GM18508 (cell line): ENCODE data around the gene RBPJ.
"Not testable (repeated sequence)": the region's sequence is repeated elsewhere in the genome, so short reads cannot be mapped to it uniquely, and the experiment has no call there.

Experiments
- ATAC-seq: cut with Tn5 transposase; IDR thresholded peaks from one replicate; pipeline ENCODE4 v1.9.1; 2021; ENCODE audit warnings: moderate number of reproducible peaks; ENCODE audit not compliant: insufficient read depth, unreplicated experiment

The RBPJ gene

DNA sequence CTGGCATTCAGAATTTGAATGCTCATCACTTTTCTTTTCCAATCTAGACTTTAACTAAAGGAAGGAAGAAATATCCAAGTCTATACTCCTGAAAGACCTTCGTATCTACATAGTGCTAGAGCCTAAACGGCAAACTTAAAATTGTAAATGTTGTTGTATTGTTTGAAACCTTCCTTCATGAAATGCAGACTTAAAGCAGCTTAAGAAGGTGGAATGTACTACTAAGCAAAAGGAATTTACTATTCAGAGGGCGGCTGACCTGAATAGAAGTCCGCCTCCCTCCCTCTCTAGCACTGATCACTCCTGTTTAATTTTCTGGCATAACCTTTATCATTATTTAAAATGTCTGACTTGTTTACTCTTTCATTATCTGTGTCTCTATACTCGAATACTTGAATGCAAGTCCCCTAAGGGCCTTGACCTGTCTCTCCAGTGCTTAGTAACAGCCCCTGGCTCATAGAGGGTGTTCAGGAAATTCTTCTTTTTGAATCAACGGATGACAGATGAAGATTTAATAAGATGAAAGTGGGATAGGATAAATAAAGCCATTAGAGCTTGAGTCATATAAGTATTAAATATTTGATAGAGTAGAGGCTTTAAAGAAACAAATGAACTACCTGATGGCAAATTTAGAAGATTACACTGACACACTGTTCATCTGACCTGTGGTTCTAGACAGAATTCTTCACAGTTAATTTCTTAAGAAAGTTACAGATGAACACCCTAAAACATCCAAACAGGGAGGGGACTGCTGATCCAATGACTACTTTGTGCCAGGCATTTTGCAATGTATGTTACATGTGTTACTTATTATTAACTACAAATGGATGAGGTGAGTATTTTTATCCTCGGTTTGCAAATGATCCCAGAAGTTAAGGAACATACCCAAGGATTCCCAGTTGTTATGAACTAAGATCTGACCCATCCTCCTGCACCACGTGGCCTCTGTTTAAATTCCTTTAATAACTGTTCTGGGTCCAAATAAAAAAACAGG is 20.2 kb upstream of the RBPJ start:
- ATAC-seq, result no peak

DNA sequence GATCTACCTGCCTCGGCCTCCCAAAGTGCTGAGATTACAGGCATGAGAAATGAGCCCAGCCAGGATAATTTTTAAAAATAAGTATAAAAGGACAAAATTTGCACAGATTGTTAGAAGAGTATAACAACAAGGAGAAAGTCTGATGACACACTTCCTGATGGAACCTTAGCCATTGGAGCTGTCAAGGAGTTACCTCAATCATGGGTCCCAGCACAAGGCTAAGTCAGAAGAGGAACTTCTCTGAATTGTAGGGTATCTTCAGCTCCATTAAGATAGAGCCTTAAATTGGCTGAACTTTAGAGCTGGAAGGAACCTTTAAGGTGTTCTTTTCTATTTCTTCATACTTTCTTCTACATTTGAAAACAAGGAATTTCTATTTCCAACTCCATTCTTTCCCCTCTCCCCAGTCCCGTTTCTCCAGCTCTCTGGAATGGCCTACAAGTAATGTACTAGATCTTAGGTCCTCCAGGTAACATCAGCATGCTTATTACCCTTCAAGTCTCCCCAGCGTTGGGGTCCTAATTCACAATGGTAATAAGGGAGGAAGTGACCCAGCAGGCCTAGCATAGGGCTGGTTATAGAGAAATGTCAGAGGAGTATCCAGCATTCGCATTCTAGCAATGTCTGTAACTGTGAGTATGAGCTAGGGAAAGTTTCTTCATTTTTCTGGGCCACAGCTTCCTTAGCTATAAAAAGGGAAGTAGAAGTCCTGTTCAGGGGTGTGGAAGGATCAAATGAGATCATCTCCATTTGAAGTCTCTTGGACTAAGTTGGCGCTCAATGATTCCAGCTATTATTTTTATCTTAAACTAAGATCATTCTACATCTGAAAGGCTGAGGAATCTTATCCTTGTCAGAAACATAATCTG is 18.5 kb upstream of the RBPJ start:
- ATAC-seq, result no peak

GRCh38 chr4:26303008-26303407 is 17.8 kb upstream of the RBPJ start:
- no peak for ATAC-seq

GRCh38 chr4:26307037-26307800 is 13.6 kb upstream of the RBPJ start:
- ATAC-seq, result no peak

- ATAC-seq, result no peak
Measured at GRCh38 chr4:26308568-26308967, 12.2 kb upstream of the RBPJ start.

DNA sequence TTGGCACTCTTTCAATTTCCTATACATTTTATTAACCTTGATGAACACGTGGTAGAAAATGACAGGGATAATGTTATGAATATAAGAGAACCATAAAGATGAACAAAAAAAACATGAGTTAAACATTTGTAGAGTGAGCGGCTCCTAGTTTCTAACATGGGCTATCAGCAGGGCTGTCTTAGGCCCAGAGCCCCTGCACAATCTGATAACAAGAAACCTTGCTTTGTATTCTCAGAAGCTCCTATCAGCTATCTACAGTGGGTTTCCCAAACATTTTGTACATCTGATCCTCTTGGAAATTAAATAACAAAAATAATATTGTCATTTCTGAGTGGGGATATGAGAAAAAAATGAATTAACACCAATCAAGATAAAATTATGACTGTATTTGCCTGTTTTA is 10.6 kb upstream of the RBPJ start:
- no peak for ATAC-seq

DNA sequence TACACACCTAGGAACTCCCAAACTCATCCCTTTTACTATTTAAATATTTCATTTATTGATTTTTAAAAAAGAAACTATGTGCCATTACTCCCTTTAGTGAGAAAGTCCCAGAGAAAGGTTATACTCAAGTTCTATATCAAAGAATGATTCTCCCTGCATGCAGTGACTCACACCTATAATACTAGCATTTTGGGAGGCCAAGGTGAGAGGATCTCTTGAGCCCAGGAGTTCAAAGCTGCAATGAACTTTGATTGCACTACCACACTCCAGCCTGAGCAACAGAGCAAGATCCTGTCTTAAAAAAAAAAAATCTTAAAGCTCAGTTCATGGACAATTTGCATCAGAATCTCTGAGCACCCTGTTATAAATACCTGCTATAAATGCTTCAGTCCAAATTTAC is 9.2 kb upstream of the RBPJ start:
- ATAC-seq, result no peak

GRCh38 chr4:26315316-26315932 is 5.4 kb upstream of the RBPJ start:
- ATAC-seq, result not testable (repeated sequence)

DNA sequence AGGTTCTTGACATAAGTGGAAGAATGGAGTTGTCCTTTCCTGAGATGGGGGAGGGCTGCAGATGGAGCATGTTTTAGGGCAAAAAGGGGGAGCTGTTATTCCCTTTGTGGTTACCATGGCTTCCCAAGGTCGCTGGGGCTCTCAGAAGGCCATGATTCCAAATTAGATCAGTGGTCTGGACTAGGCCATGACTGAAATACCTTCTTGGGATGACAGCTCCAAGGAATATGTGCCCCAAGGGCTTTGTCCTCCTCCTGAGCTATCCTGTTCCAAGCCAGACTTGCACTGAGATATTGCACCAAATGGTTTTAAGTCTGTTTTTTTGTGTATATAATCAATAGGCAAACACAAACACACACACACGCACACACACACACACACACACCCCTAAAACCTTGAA is 3.0 kb upstream of the RBPJ start:
- ATAC-seq, result no peak

DNA sequence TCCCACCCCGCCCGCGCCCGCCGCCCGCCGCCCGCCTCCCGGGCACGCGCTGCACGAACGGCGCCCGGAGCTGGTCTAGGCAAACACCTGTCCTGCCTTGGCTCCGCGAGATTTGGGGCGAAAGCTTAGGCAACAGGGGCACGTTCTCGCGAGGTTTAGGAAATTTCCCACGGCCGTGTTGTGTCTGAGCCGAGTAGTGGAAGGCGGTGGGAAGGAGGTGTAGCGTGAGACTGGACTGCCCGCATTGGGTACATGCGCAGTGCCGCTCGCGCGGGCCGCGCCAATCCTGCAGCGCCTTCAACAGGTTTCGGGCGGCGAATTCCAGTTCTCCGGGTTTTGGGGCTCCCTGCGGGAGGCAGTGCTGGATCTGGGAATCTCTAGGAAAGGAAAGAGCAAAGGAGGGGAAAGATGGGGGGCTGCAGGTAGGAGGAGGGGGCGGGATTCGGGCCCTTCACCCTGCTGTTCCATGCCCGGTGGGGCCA is 1.3 kb upstream of the RBPJ start:
- ATAC-seq, result peak; percentile 47

DNA sequence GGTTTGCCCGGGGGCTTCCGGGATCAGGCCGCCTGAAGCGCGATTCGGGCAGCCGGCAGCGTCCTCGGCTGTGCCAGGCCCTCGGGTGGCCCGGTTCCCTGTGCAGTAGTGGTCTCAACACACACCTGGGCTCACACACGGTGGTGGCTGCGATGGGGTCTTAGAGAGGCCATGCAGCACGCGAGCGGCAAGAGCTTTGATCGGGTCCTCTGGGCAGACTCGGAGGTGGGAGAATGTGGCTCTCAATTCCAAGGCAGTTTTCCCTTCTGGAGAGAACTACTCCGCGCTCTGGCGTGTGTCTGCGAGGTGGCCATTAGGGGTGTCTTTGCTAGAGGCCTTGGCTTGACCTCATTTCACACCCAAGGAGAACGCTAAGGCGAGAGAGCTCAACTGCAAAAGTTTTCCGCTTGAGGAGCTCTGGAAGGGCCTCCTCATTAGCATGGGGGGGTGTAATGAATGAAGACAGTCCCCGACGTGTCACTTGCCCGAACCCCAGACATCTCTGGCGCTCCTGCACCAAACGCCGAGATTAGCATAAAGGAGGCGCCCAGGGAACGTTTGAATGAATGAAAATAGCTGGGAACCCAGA is 771 bp upstream of the RBPJ start:
- no peak for ATAC-seq

- no peak for ATAC-seq
Measured at GRCh38 chr4:26321373-26322221, 783 bp downstream of the RBPJ start.

DNA sequence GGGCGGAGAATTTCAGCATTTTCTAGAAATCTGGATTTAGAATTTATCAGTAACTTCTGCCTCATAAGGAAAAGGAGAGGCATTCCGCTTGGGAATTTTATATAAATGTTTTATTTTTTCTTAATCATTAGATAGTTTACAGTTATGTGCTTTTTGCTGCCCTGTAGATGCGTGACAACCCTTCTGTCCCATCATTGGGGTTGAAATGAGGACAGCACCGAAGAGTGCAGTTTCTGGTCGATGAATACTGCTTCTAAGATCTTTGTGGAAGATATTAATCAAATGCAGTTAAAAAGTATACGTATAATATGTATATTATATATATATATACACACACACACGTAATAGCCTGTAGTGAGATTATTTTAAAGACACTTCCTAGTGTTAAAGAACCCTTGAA is 1.5 kb downstream of the RBPJ start:
- no peak for ATAC-seq

GRCh38 chr4:26323821-26324220 is 3.0 kb downstream of the RBPJ start:
- no peak for ATAC-seq

GRCh38 chr4:26325191-26325590 is 4.4 kb downstream of the RBPJ start:
- no peak for ATAC-seq

DNA sequence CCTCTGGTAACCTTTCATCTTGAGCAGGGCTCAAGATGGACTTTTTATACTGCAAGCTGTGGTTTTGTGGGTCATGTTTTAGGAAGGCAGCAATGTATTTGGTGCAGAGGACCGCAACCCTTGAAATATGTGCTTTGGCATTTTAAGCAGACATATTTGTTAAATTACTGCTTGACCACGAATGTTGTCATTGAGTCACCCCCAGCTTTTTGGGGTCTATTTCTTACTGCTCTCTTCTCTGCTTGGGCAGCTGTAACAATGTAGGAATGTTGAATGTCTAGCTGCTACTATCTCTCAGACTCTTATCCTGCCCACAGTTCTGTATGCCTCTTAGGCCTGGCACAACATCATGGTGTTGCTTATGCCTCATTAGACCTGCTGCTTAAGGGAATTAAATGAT is 6.0 kb downstream of the RBPJ start:
- ATAC-seq, result no peak

- peak; percentile 79 for ATAC-seq
Measured at GRCh38 chr4:26330186-26330787, 9.5 kb downstream of the RBPJ start.

GRCh38 chr4:26330946-26331345 is 10.1 kb downstream of the RBPJ start:
- ATAC-seq, result no peak
